ENCODE measurements around the gene ENGASE.

Gene ENGASE

DNA sequence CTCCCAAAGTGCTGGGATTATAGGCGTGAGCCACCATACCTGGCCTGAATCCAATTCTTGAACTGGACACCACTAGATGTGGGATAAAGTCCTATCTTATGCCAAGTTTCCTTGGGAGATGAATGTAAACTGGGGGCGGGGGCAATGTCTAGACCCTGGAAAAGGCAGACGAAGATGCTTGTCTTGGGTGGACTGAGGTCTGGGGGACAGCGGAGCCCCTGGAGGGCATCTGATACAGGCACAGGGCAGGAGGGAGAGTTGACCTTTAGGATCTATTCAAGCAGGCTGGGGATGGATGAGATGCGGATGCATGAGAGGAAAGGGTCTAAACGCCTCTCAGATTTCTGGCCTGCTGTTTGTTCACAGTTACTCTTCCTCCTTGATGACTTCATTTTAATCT is 38.9 kb upstream of the ENGASE start:
- H3K4me1 ChIP-seq, result no peaks in the 10 kb centered on the region

DNA sequence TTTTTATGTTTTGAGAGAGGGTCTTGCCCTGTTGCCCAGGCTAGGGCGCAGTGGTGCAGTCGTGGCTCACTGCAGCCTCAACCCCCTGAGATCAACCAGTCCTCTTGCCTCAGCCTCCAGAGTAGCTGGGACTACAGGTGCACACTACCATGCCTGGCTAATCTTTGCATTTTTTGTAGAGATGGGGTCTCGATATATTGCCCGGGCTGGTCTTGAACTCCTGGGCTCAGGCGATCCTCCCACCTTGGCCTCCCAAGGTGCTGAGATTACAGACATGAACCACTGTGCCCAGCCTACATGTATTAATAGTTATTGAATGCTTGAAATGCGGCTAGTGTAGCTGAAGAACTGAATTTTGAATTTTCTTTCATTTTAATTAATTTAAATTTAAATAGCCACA is 38.4 kb upstream of the ENGASE start:
- Histone ChIP-seq H3K4me3 (ENCODE audit: low read depth, low read length) (no peak overlapping the region), H3K27ac (no peak overlapping the region), H2AFZ (no peak overlapping the region), H3K9me3 (ENCODE audit: control insufficient read depth, low read length) (no peaks in the 10 kb centered on the region), H3K27me3 (ENCODE audit: control insufficient read depth, insufficient read depth, low read length) (no peaks in the 10 kb centered on the region), H3K79me2 (no peaks in the 10 kb centered on the region), H3K9ac (no peak overlapping the region), H3K4me2 (ENCODE audit: low read length) (no peak overlapping the region), H3K36me3 (ENCODE audit: control insufficient read depth, insufficient read depth, low read length) (no peaks in the 10 kb centered on the region), H3K4me1 (no peaks in the 10 kb centered on the region)
- TF ChIP-seq, protein P1, sequence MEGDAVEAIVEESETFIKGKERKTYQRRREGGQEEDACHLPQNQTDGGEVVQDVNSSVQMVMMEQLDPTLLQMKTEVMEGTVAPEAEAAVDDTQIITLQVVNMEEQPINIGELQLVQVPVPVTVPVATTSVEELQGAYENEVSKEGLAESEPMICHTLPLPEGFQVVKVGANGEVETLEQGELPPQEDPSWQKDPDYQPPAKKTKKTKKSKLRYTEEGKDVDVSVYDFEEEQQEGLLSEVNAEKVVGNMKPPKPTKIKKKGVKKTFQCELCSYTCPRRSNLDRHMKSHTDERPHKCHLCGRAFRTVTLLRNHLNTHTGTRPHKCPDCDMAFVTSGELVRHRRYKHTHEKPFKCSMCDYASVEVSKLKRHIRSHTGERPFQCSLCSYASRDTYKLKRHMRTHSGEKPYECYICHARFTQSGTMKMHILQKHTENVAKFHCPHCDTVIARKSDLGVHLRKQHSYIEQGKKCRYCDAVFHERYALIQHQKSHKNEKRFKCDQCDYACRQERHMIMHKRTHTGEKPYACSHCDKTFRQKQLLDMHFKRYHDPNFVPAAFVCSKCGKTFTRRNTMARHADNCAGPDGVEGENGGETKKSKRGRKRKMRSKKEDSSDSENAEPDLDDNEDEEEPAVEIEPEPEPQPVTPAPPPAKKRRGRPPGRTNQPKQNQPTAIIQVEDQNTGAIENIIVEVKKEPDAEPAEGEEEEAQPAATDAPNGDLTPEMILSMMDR (IDR thresholded peaks at IDR 0.05), result no peak

More for the DNA sequence above, 38.9 kb upstream of the ENGASE start:
- Histone ChIP-seq H2AFZ (no peak overlapping the region), H3K27ac (no peak overlapping the region), H3K4me3 (ENCODE audit: low read depth, low read length) (no peak overlapping the region), H3K4me2 (ENCODE audit: low read length) (no peak overlapping the region), H3K9ac (no peak overlapping the region), H3K9me3 (ENCODE audit: control insufficient read depth, low read length) (no peaks in the 10 kb centered on the region), H3K36me3 (ENCODE audit: control insufficient read depth, insufficient read depth, low read length) (no peaks in the 10 kb centered on the region), H3K79me2 (no peaks in the 10 kb centered on the region), H3K27me3 (ENCODE audit: control insufficient read depth, insufficient read depth, low read length) (no peaks in the 10 kb centered on the region)
- TF ChIP-seq, protein P1 (IDR thresholded peaks at IDR 0.05), result no peak

DNA sequence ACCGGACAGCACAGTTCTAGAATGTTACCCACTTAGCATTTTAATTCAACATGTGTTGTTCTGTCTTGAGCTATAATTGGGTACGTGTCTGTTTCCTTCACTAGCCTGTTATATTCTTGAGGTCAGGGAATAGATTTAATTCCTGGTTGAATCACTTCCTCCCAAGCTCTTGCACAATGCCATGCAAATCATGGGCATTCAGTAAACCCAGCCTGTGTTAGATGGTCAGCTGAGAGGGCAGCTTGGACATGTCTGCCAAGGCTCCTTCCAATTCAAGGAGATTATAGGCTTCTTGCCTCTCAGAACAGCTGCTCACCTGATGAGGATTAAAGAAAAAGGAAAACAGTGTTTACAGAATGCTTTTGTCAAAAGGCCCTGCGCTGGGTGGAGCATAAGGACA is 38.0 kb upstream of the ENGASE start:
- Histone ChIP-seq H3K4me3 (ENCODE audit: low read depth, low read length) (no peak overlapping the region), H3K36me3 (ENCODE audit: control insufficient read depth, insufficient read depth, low read length) (no peaks in the 10 kb centered on the region), H3K79me2 (no peaks in the 10 kb centered on the region), H3K4me1 (no peaks in the 10 kb centered on the region), H2AFZ (no peak overlapping the region), H3K27ac (no peak overlapping the region), H3K9ac (no peak overlapping the region), H3K4me2 (ENCODE audit: low read length) (no peak overlapping the region), H3K27me3 (ENCODE audit: control insufficient read depth, insufficient read depth, low read length) (no peaks in the 10 kb centered on the region), H3K9me3 (ENCODE audit: control insufficient read depth, low read length) (no peaks in the 10 kb centered on the region)
- TF ChIP-seq, protein P1 (IDR thresholded peaks at IDR 0.05), result no peak

DNA sequence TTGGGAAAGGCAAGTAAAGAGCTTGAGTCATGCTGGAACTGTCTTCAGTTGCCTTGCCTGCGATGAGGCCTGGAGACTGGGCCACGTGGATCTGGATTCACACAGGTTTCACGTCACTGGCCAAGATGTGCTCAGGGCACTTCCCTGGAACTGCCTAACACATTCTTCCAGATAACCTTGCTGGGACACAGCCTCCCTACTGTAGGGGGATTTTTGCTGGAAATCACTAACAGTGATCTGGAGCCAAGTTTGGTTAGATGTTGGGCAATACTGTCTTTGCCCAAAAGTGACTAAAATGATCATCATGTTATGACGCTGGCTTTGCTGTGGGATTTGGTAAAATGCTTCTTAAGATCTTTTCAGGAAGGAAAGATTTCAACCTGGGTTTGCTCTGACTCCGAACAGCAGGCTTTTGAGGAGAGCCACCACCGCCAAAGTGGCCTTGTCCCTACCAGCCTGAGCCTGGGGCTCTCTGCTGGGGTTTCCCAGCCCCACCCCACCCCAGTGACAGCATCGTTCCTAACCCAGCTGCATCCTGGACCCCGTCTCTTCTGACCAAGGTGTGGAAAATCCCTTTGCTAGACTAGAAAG is 36.0 kb upstream of the ENGASE start:
- Histone ChIP-seq H3K9ac (no peak overlapping the region), H3K27ac (no peak overlapping the region), H3K27me3 (ENCODE audit: control insufficient read depth, insufficient read depth, low read length) (no peaks in the 10 kb centered on the region), H3K9me3 (ENCODE audit: control insufficient read depth, low read length) (no peaks in the 10 kb centered on the region), H2AFZ (no peak overlapping the region), H3K36me3 (ENCODE audit: control insufficient read depth, insufficient read depth, low read length) (no peaks in the 10 kb centered on the region), H3K4me3 (ENCODE audit: low read depth, low read length) (no peak overlapping the region), H3K4me2 (ENCODE audit: low read length) (no peak overlapping the region), H3K79me2 (no peaks in the 10 kb centered on the region), H3K4me1 (no peaks in the 10 kb centered on the region)
- TF ChIP-seq, protein P1 (IDR thresholded peaks at IDR 0.05), result no peak

DNA sequence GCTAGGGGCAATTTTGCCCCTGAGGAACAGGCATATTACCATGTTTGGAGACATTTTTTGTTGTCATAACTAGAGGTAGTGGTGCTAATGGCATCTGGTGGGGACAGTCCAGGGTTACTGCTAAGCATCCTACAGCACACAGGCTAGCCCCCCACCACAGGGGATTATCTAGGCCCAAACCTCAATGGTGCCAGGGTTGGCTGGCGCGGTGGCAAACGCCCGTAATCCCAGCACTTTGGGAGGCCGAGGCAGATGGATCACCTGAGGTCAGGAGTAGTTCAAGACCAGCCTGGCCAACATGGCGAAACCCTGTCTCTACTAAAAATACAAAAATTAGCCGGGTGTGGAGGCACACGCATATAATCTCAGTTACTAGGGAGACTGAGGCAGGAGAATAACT is 35.5 kb upstream of the ENGASE start:
- no peaks in the 10 kb centered on the region for H3K79me2 ChIP-seq
- no peak overlapping the region for H3K27ac ChIP-seq
- no peaks in the 10 kb centered on the region for H3K27me3 ChIP-seq (ENCODE audit: control insufficient read depth, insufficient read depth, low read length)
- no peaks in the 10 kb centered on the region for H3K36me3 ChIP-seq (ENCODE audit: control insufficient read depth, insufficient read depth, low read length)
- H2AFZ ChIP-seq, result no peak overlapping the region
- H3K4me3 ChIP-seq (ENCODE audit: low read depth, low read length), result no peak overlapping the region
- H3K9me3 ChIP-seq (ENCODE audit: control insufficient read depth, low read length), result no peaks in the 10 kb centered on the region
- no peak overlapping the region for H3K9ac ChIP-seq
- H3K4me1 ChIP-seq, result no peaks in the 10 kb centered on the region
- TF ChIP-seq, protein P1 (IDR thresholded peaks at IDR 0.05), result no peak
- no peak overlapping the region for H3K4me2 ChIP-seq (ENCODE audit: low read length)
